Bronchial epithelial cell (primary cell): ENCODE data around the gene CDH2. TPM values are rescaled to one million over a fixed set of nuclear protein-coding genes. Genes with fewer than 3 reads are reported as not detected.

Experiments
- DNase-seq: peaks from one replicate; pipeline ENCODE4 v3.0.0-alpha.2; 2010; ENCODE audit warnings: low read depth
- FAIRE-seq: peaks from 2 replicates; lab custom pipeline; 2011; peaks lifted over from hg19 to GRCh38; lab: Jason Lieb, UNC
- H3K27me3 ChIP-seq: 2 replicates; pipeline ENCODE4 v1.5.1; 2011; ENCODE audit warnings: low read length; ENCODE audit not compliant: control insufficient read depth, insufficient read depth
- H3K36me3 ChIP-seq: 2 replicates; pipeline ENCODE4 v1.5.1; 2011; ENCODE audit warnings: low read length; ENCODE audit not compliant: control insufficient read depth, insufficient read depth
- H3K4me3 ChIP-seq: 2 replicates; pipeline ENCODE4 v1.5.1; 2011; ENCODE audit warnings: mild to moderate bottlenecking, low read depth, low read length, control low read depth
- CTCF ChIP-seq: IDR thresholded peaks from 2 replicates; pipeline ENCODE4 v1.5.1; 2011; ENCODE audit warnings: mild to moderate bottlenecking, moderate library complexity, low read length, control low read depth, inconsistent platforms; ENCODE audit not compliant: insufficient read depth, severe bottlenecking
- total RNA-seq: library from RNA; depleted of rRNA; stranded (reverse); fragments of >200 nt; gene quantifications from 2 replicates; pipeline ENCODE4 v1.2.1, GENCODE V29; 2014

CDH2 gene
- total RNA-seq, 1 donor from 2014 or later = 0.79 TPM

GRCh38 chr18:28201056-28201455 lies 24.1 kb upstream of the CDH2 start:
- FAIRE-seq (no peak), DNase-seq (no peak)
- Histone ChIP-seq H3K4me3 (no peak overlapping the region), H3K36me3 (no peaks in the 10 kb centered on the region), H3K27me3 (no peaks in the 10 kb centered on the region)
- no peak for TF ChIP-seq CTCF

- H3K4me3 ChIP-seq = no peak overlapping the region
- H3K27me3 ChIP-seq = no peaks in the 10 kb centered on the region
- H3K36me3 ChIP-seq = no peaks in the 10 kb centered on the region
- FAIRE-seq = no peak
- no peak for TF ChIP-seq CTCF
- no peak for DNase-seq
These were observed 21.7 kb upstream of the CDH2 start for GRCh38 chr18:28198620-28199019.

GRCh38 chr18:28193177-28193778 lies 16.3 kb upstream of the CDH2 start:
- DNase-seq (no peak), FAIRE-seq (no peak)
- TF ChIP-seq CTCF = no peak
- Histone ChIP-seq H3K36me3 (no peaks in the 10 kb centered on the region), H3K4me3 (no peak overlapping the region), H3K27me3 (no peaks in the 10 kb centered on the region)

GRCh38 chr18:28189400-28190239 lies 12.7 kb upstream of the CDH2 start:
- Histone ChIP-seq H3K36me3 (no peaks in the 10 kb centered on the region), H3K4me3 (no peak overlapping the region), H3K27me3 (no peaks in the 10 kb centered on the region)
- FAIRE-seq (no peak), DNase-seq (peak; percentile 80)
- peak; percentile 69 for TF ChIP-seq CTCF

GRCh38 chr18:28185121-28185520 lies 8.2 kb upstream of the CDH2 start:
- no peak for TF ChIP-seq CTCF
- DNase-seq = no peak
- no peak for FAIRE-seq
- Histone ChIP-seq H3K27me3 (no peaks in the 10 kb centered on the region), H3K36me3 (no peaks in the 10 kb centered on the region), H3K4me3 (no peak overlapping the region)
